ENCODE measurements around the gene ILF2.

ILF2 gene

GRCh38 chr1:153649137-153649862 is 21.5 kb downstream of the ILF2 start:
- no peak for DNase-seq (ENCODE audit: low read depth, low spot score)
- no peak overlapping the region for H3K4me3 ChIP-seq (ENCODE audit: low read depth, low read length)
- TF ChIP-seq, protein P1, sequence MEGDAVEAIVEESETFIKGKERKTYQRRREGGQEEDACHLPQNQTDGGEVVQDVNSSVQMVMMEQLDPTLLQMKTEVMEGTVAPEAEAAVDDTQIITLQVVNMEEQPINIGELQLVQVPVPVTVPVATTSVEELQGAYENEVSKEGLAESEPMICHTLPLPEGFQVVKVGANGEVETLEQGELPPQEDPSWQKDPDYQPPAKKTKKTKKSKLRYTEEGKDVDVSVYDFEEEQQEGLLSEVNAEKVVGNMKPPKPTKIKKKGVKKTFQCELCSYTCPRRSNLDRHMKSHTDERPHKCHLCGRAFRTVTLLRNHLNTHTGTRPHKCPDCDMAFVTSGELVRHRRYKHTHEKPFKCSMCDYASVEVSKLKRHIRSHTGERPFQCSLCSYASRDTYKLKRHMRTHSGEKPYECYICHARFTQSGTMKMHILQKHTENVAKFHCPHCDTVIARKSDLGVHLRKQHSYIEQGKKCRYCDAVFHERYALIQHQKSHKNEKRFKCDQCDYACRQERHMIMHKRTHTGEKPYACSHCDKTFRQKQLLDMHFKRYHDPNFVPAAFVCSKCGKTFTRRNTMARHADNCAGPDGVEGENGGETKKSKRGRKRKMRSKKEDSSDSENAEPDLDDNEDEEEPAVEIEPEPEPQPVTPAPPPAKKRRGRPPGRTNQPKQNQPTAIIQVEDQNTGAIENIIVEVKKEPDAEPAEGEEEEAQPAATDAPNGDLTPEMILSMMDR (IDR thresholded peaks at IDR 0.05; ENCODE audit: low read depth, low read length) = no peak
- in situ Hi-C loops (cut with HindIII; ENCODE audit: low sequenced_read_pairs) = no loop called here

DNA sequence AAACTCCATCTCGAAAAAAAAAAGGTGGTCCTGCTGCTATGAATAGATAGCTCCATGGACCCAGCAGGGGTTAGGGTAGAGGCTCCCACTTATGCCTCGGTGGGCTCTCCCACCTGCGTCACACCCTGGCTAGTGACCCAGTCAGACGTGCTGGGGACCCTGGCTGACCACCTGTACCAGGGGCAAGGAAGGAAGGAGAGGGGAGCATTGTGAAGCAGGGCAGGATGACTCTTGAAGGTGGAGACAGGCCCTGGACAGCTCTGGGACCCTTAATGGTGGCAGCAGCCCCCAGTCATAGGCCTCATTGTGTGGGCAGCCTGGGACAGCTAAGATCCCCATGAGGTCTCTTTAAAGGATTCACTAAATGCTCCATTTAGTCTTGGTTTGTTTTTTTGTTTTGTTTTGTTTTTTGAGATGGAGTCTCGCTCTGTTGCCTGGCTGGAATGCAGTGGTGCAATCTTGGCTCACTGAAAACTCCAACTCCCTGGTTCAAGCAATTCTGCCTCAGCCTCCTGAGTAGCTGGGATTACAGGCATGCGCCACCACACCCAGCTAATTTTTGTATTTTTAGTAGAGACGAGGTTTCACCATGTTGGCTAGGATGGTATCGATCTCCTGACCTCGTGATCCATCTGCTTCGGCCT is 22.7 kb downstream of the ILF2 start:
- H3K4me3 ChIP-seq (ENCODE audit: low read depth, low read length) = no peak overlapping the region
- DNase-seq (ENCODE audit: low read depth, low spot score) = no peak
- in situ Hi-C loops (cut with HindIII; ENCODE audit: low sequenced_read_pairs) = no loop called here
- TF ChIP-seq, protein P1 (IDR thresholded peaks at IDR 0.05; ENCODE audit: low read depth, low read length) = no peak

- in situ Hi-C loops (cut with HindIII; ENCODE audit: low sequenced_read_pairs) = no loop called here
These were observed 23.5 kb downstream of the ILF2 start for GRCh38 chr1:153647346-153647714.

DNA sequence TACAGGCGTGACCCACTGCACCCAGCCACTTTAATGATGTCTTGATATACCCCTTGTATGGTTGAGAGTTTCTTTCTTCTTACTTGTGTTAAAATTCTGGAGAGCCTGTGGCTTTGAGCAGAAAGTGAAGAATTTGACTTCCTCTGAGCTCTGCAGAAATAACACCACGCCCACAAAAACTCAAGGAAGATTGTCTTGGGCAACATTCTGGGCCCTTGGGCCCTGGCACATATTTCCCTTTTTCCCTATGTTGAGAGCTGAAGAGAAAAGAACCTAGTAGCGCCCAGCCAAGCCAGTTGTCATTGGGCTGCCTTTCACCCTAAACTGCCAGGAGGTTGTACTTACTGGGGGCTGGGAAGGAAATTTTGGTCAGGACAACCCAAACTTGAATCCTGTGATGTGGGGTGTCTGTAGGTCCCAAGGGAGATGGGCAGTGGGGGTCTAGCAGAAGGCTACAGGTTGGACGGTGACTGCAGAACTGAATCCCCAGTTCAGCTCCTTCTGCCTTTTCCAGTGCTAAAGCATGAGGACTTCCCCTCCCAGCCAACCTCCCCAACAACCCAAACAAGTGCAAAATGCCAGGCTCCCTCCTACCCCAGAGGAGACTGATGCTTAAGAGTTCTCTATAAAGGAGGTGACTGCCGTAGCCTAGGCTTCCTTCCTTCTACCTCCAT is 24.0 kb downstream of the ILF2 start:
- TF ChIP-seq, protein P1 (IDR thresholded peaks at IDR 0.05; ENCODE audit: low read depth, low read length) = no peak
- in situ Hi-C loops (cut with HindIII; ENCODE audit: low sequenced_read_pairs) = no loop called here
- no peak for DNase-seq (ENCODE audit: low read depth, low spot score)
- H3K4me3 ChIP-seq (ENCODE audit: low read depth, low read length) = no peak overlapping the region

More at GRCh38 chr1:153647346-153647714, 23.5 kb downstream of the ILF2 start:
- H3K4me3 ChIP-seq (ENCODE audit: low read depth, low read length) = no peak overlapping the region
- TF ChIP-seq, protein P1 (IDR thresholded peaks at IDR 0.05; ENCODE audit: low read depth, low read length) = no peak
- no peak for DNase-seq (ENCODE audit: low read depth, low spot score)

- TF ChIP-seq, protein P1 (IDR thresholded peaks at IDR 0.05; ENCODE audit: low read depth, low read length) = no peak
- DNase-seq (ENCODE audit: low read depth, low spot score) = no peak
- in situ Hi-C loops (cut with HindIII; ENCODE audit: low sequenced_read_pairs) = no loop called here
- no peak overlapping the region for H3K4me3 ChIP-seq (ENCODE audit: low read depth, low read length)
These were observed 27.0 kb downstream of the ILF2 start for GRCh38 chr1:153643816-153644215.

DNA sequence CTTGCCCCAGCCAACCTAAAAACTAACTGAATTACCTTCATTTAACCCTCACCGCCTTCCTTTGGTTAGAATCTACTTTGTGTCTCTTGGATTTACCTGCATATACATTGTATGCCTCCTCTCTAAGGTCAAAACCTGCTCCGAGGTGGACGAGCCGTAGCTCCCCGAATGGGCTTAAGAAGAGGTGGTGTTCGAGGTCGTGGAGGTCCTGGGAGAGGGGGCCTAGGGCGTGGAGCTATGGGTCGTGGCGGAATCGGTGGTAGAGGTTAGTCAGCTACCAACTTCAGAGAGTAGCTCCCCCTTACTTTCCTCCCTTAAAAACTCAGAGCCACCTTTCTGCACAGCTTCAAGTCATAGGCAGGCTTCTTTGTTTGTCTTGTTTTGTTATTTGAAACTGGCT is 27.7 kb downstream of the ILF2 start:
- H3K4me3 ChIP-seq (ENCODE audit: low read depth, low read length) = no peak overlapping the region
- in situ Hi-C loops (cut with HindIII; ENCODE audit: low sequenced_read_pairs) = no loop called here
- no peak for DNase-seq (ENCODE audit: low read depth, low spot score)
- TF ChIP-seq, protein P1 (IDR thresholded peaks at IDR 0.05; ENCODE audit: low read depth, low read length) = no peak

Measured in astrocyte of the spinal cord (primary cell).